ENCODE measurements around the gene CNTFR.

The CNTFR gene

GRCh38 chr9:34620061-34620994, 30.8 kb upstream of the CNTFR start, which contains the start of gene DCTN3:
Gene DCTN3, minus strand, starts transcription at chr9:34620495. Its CDS starts 31 bp downstream, at chr9:34620464.
- peak; percentile 96 for DNase-seq

- no peak for DNase-seq
Measured at GRCh38 chr9:34615132-34615531, 25.6 kb upstream of the CNTFR start.

GRCh38 chr9:34612788-34613390, 23.4 kb upstream of the CNTFR start:
- peak; percentile 77 for DNase-seq

- peak; percentile 85 for DNase-seq
Measured at GRCh38 chr9:34611811-34612787, 22.6 kb upstream of the CNTFR start, which contains the start of gene RPP25L. Gene RPP25L, minus strand, starts transcription at chr9:34612097. Its CDS starts 801 bp downstream, at chr9:34611296.

- no peak for DNase-seq
Measured at GRCh38 chr9:34611251-34611810, 21.8 kb upstream of the CNTFR start.

- no peak for DNase-seq
Measured at GRCh38 chr9:34610434-34611206, 21.1 kb upstream of the CNTFR start.

- no peak for DNase-seq
Measured at GRCh38 chr9:34607331-34607730, 17.8 kb upstream of the CNTFR start.

GRCh38 chr9:34606905-34607304, 17.4 kb upstream of the CNTFR start:
- no peak for DNase-seq

- no peak for DNase-seq
Measured at GRCh38 chr9:34606190-34606589, 16.7 kb upstream of the CNTFR start.

- peak; percentile 85 for DNase-seq
Measured at GRCh38 chr9:34603610-34604231, 14.2 kb upstream of the CNTFR start.

GRCh38 chr9:34601937-34602573, 12.5 kb upstream of the CNTFR start:
- no peak for DNase-seq

- no peak for DNase-seq
Measured at GRCh38 chr9:34600908-34601307, 11.4 kb upstream of the CNTFR start.

- no peak for DNase-seq
Measured at GRCh38 chr9:34599546-34599945, 10.0 kb upstream of the CNTFR start.

- no peak for DNase-seq
Measured at GRCh38 chr9:34594177-34594576, 4.7 kb upstream of the CNTFR start.

GRCh38 chr9:34592895-34593601, 3.5 kb upstream of the CNTFR start:
- DNase-seq = no peak

GRCh38 chr9:34591917-34592866, 2.7 kb upstream of the CNTFR start:
- no peak for DNase-seq

- peak; percentile 71 for DNase-seq
Measured at GRCh38 chr9:34591248-34591916, 1.9 kb upstream of the CNTFR start.

Measured in CD4-positive, alpha-beta T cell treated with Interleukin-17A for 1 hour (primary cell).